Urothelium cell line (cell line): ENCODE results near the gene THRA.

Source experiments
- DNase-seq: peaks from one replicate; pipeline ENCODE4 v3.0.0; 2011; ENCODE audit warnings: low spot score, mixed read lengths
- FAIRE-seq: peaks from 2 replicates; lab custom pipeline; 2011; peaks lifted over from hg19 to GRCh38; lab: Jason Lieb, UNC

Gene THRA

GRCh38 chr17:40110026-40110845, 47.5 kb downstream of the THRA start:
- FAIRE-seq = no peak
- no peak for DNase-seq

DNA sequence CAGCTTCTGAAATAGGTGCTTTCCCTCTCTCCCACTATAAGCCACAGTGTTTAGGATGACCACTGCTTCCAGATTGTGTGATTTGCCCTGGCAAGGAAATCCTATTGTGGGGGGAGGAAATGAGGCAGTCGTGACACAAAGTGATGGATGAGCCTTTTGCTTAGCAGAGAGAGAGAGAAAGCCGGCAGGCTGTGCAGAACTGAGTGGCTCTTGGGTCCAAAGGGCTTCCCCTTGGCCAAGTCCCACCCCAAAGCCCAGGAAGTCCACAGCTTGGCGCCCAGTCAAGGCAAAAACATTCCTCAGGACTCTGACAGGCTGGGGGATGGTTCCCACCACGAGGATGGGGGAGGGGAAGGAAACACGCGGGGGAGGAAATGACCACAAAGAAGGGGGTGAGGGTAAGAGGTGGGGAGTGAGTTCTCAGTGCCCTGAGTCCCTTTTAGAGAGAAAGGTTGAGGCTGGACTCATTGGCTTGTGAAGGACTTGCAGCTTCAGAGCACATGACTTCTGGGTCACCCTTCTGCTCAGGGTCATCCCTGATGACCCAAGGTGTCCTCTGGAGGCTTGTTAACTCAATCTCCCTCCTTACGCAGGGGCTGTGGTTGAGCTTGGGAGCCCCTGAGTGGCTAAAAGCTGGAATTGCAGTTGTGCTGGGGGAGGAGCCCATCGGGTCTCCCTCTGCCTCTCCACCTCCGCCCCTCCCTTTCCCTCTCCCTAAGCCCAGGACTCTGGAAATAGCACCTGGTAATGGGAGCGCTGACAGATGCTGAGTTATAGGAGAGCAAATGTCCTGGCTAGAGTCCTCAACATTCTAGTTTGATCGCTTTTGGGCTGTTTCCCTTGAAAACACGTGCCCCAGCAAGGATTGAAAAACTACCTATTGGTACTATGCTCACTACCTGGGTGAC, 48.7 kb downstream of the THRA start:
- FAIRE-seq = no peak
- DNase-seq = peak; percentile 88

GRCh38 chr17:40112191-40112711, 49.5 kb downstream of the THRA start:
- DNase-seq (no peak), FAIRE-seq (no peak)

DNA sequence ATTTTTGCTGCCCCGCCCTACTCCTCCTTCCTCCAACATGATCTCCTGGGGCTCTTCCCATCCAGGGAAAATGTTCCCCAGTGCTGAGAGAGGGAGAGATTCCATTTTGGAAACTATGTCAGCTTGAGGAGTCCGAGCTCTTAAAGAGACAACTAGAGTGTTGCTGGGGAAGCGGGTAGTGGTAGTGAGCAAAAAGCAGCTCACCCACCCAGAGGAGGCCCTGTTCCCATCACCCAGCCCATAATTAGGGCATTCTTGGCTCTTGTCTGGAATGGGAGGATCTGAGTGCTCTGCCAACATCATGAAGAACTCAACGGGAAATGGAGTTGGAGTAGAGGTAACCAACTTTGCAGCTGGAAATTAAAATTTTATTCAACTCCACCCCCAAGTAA, 49.9 kb downstream of the THRA start:
- FAIRE-seq (no peak), DNase-seq (no peak)

DNA sequence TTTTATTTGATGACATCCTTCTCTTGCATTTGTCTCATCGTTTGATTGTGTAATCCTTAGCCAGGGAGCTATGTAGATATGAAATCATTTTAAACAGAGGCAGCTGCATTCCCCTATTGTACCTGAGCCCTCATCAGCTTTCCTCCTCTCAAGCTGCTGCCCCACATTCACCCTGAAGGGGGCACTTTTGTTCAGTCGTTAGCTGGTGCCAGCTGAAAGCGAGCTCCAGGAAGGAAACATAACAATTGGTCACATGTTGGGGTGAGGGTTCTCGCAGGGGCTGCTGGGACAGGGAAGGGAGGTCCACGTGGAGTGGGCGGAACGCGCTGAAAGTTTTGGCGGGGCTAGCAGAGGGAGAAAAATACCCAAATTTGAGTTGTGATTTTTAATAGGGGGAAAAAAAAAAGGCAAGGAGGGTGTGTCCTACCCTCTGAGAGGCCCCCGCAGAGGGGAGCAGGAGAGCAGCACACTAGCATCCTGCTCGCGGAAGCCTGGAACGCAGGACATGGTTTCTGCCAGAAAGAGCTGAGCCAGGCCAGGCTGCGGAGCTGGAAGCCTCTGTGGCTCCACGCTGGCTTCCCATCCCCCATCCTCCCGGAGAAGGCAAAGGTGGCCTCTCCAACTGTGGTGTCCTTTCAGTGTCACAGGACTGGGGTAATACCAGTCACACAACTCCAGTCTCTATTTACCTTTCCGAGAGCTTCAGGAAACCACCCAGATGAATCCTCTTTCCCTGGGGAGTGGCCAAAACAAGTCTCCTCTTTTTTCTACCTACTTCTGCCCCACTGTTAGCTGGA, 50.5 kb downstream of the THRA start:
- peak; percentile 92 for DNase-seq
- no peak for FAIRE-seq

- FAIRE-seq (no peak), DNase-seq (no peak)
These were observed 51.1 kb downstream of the THRA start for GRCh38 chr17:40113907-40114245.

DNA sequence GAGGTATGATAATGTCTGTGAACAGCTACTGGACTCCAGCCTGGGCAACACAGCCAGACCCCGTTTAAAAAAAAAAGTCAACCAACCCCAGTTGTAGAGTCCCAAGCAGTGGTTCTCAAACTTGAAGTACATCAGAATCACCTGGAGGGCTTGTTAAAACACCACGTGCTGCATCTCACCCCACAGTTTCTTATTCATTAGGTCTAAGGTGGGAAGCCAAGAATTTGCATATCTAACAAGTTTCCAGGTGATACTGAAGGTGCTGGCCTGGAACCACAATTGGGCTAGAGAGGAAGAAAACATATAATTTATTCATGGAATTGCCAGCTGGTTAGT, 52.3 kb downstream of the THRA start:
- DNase-seq = no peak
- FAIRE-seq = no peak

DNA sequence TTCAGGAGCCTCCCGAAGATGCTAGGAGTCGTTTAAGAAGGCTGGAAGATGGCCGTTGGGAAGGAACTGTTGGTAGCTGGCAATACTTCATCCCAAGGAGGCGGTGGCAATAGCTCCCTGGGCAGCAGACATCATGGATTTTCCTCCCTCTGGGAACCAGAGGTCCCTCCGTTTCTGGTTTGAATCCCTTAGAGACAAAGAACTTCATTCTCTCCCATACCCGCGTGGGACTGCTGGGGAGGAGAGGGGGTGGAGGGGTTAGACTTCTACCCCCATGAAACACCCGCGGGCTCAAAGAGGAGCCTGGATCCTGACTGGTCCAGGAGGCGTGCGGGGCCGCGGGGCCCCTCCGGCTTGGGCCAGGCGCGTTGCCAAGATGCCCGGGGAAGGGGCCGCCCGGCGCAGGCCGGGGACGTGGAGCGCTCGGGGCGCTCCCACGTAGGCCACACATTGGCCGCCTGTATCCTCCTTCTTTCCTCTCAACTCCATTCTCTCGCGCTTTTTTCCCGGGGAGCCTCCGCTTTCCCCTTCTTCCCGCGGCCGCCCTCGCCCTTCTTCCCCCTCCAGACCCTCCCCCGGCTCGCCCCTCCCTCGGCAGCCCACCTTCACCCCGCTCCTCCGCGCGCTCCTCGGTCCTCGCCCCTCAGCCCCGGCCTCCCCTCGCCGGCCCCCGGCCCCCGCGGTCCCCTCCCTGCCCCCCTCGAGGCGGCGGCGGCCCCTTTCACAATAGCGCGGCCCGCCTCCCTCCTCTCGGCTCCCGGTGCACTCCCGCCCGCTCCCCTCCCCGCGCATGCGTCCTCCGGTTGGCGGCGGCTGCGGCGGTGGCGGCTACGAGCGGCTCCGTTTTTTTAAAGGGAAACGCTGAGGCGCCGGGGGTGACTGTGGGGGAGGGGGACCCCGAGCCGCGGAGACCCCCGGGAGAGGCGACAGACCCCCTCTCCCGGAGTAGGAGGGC, 58.7 kb downstream of the THRA start, which contains the start of gene MSL1:
TSS of gene MSL1 (plus strand) at position 791 of the 955 bp plus-strand sequence. CDS start 642 bp downstream, outside the sequence.
- FAIRE-seq = no peak

DNA sequence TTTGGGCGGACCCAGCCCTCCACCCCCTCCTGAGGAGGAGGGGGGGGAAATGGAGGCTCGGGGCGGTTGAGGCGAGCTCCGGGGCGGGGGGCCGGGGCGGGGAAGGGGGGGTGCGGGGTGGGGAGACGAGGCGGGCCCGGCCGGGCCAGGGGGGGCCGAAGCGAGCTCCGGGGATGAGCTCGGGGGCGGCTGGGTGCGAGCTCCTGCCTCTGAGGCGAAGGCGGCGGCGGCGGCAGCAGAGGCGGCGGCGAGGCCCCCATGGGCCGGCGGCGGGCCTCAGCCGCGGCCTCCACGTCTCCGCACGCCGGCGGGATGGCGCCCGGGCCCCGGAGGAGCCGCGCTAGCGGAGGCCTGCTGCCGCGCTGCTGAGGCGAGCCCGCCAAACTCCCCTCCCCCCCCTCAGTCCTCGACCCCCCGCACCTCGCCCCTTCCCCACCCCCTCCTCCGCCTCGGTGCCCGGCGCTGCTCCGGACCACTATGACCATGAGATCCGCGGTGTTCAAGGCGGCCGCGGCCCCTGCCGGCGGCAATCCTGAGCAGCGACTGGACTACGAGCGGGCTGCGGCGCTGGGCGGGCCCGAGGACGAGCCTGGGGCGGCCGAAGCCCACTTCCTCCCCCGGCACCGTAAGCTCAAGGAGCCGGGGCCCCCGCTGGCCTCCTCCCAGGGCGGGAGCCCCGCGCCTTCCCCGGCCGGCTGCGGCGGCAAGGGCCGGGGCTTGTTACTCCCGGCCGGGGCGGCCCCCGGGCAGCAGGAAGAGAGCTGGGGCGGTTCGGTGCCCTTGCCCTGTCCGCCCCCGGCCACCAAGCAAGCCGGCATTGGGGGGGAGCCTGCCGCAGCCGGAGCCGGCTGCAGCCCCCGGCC, 59.6 kb downstream of the THRA start:
- no peak for FAIRE-seq
- DNase-seq = peak; percentile 75

More for the DNA sequence above, 58.7 kb downstream of the THRA start, which contains the start of gene MSL1:
- peak; percentile 89 for DNase-seq

DNA sequence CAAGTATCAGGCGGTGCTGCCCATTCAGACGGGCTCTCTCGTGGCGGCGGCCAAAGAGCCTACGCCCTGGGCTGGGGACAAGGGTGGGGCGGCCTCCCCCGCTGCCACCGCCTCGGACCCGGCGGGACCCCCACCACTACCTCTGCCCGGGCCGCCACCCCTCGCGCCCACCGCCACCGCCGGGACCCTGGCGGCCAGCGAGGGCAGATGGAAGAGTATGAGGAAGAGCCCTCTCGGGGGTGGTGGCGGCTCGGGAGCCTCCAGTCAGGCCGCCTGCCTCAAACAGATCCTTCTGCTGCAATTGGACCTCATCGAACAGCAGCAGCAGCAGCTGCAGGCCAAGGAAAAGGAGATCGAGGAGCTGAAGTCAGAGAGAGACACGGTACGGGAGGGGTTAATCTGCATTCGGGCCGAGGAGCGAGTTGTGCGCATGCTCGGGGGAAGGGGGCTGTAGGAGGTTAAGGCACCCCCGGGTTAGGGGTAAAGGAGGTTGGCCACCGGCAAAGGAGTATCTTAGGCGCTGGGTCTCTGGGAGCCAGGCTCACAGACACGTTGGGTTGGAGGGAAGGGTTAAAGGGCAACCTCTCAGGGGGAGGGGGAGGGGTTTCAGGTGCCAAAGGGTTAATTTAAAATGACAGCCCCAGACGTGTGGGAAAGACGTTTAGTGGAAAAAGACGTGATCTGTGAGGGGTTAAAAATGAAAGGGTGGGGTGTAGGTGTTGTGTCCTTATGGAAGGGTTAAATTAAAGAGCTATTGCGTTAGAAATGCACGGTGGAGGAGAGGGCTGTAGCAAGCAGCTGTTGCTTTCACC, 60.4 kb downstream of the THRA start:
- FAIRE-seq (no peak), DNase-seq (peak; percentile 66)

DNA sequence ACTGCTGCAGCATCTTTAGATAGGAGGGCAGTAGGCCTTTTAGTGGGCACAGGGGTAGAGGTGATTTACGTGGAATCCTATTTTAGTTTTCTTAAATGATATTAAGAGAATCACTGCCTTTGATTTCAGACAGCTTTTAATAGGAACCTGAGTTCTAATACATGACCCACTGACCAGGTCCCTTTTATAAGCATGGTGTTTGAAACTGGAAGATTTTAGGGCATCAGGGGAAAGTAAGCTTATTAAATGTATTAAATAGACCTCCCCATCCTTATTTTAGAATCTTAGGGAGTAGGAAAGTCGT, 61.0 kb downstream of the THRA start:
- FAIRE-seq = no peak

GRCh38 chr17:40124279-40125141, 61.7 kb downstream of the THRA start:
- no peak for DNase-seq
- FAIRE-seq = no peak

More for the DNA sequence above, 61.0 kb downstream of the THRA start:
- no peak for DNase-seq

DNA sequence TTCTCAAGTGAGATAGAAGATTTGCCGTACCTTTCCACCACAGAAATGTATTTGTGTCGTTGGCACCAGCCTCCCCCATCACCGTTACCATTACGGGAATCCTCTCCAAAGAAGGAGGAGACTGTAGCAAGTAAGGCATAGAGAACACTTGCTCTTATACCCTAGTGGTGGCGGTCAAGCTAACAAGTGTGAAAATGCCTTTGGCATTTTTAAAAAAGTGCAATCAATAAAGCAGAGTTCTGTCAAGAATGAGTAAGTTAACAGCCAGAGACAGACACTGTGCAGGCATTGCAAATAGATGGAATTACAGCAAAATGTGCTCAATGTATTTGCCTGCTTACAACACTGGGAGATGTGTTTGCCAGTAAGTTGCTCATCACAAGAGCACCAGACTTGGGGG, 66.7 kb downstream of the THRA start:
- DNase-seq = no peak
- FAIRE-seq = no peak

GRCh38 chr17:40130352-40131042, 67.7 kb downstream of the THRA start:
- DNase-seq (no peak), FAIRE-seq (no peak)

GRCh38 chr17:40134184-40134583, 71.4 kb downstream of the THRA start:
- DNase-seq = no peak
- FAIRE-seq = no peak

DNA sequence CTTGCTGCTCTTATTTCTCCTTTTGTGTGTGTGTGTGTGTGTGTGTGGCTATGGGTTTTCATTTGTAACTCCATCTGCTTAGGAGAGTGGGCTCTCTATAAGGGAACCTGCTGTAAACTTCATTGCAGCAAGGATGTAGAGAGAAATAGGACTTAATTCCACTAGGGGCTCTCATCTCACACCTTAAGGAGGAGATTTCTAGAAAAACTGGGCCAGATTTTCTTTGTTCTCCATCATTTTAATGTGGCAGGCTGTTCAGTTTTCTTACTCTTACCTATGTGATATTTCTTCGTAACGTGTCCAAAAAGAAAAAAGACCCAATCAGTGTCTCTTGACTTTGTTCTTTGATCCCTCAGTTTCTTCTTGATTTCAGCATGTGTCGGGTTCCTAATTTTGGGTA, 73.1 kb downstream of the THRA start:
- DNase-seq (no peak), FAIRE-seq (no peak)
